G401.6 (cell line): Measurements from ENCODE around the gene MYPOP.
"Not testable (repeated sequence)": the region's sequence is repeated elsewhere in the genome, so short reads cannot be mapped to it uniquely, and the experiment has no call there.

Experiments
- FAIRE-seq: peaks from 2 replicates; lab custom pipeline; 2012; peaks lifted over from hg19 to GRCh38; lab: Jason Lieb, UNC

MYPOP gene

DNA sequence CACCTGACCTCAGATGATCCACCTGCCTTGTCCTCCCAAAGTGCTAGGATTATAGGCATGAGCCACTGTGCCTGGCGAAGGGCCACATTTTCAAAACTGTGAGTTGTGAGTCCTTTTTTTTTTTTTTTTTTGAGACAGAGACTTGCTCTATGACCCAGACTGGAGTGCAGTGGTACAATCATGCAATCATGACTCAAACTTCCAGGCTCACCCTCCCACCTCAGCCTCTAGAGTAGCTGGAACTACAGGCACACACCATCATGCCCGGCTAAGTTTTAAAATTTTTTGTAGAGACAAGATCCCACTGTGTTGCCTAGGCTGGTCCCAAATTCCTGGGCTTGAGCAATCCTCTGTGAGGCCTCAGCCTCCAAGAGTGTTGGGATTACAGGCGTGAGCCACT lies 3.8 kb upstream of the MYPOP start:
- no peak for FAIRE-seq

DNA sequence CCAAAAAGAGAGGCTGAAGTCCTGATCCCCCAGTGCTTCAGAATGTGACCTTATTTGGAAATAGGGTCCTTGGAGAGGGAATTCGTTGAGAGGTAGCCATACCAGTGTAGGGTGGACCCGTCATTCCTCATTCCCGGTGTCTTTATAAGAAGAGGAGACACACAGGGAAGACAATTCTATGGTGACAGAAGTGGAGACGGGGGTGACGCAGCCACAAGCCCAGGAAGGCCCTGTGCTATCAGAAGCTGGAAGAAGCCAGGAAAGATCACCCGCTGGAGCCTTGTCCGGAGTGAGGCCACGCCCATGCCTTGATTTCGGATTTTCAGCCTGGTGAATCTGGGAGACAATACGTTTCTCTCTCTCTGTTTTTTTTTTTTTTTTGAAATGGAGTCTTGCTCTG lies 2.6 kb upstream of the MYPOP start:
- no peak for FAIRE-seq

DNA sequence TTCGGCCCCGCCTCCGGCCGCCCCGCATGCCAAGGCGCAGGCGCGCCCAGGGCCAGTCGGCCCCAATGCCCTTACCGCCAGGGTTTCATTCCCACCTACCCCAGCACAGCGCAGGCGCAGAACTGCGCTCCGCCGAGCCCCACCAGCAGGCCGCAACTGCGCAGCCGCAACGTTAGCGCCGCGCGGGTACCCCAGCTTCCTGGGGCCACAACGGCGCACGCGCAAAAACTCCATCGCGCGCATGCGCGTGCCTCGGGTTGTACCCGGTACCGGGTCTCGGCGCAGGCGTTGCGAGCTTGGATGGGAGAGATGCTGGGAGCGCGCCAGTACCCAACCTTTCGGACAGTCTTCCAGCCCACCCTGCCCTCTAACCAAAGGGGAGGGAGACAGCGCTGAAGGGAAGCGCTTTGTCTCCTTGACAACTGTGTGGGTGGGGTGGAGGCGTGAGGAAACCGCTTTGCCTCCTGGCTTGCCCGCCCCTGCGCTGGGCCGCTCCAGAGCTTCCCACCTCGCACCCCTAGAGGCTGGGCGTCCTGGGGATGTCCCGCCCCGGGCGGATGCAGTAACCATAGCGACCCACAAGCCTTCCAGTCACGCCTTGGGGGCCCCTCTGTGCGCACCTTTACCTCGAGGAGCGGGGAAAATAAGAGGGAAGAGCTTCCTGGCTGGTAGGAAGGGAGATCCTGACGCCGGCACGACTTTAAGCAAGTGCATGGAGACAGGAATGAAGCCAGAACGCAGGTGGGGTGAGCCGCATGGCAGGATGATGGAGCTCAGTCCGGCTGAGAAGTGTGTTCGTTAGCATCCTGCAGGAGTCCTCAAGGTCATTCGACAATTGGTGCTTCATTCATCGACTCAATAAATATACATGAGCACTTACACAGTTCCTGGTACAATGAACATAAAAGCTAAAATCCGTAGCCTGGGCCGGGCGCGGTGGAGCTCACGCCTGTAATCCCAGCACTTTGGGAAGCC lies 525 bp upstream of the MYPOP start:
- peak; percentile 94 for FAIRE-seq

DNA sequence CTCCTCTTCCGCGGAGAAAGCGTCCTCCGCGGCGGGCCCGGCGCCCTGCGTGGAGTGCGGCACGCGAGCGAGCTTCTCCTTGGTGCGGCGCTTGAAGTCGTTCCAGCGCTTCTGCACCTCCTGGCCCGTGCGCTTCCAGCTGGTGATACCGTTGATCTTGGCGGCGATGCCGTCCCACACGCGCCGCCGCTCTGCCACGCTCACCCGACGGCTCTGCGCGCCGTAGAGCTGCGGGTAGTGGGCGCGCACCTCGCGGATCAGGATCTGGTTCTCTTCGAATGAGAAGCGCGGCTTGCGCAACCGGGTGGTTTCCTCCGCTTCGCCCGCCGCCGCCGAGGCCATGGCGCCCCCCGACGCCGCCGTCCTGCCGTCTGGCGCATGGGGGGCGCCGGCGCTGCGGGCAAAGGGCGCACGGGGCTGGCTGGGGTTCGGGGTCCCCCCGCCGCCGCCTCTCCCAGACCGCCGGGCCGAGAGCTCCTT lies 941 bp downstream of the MYPOP start:
- FAIRE-seq, result no peak

DNA sequence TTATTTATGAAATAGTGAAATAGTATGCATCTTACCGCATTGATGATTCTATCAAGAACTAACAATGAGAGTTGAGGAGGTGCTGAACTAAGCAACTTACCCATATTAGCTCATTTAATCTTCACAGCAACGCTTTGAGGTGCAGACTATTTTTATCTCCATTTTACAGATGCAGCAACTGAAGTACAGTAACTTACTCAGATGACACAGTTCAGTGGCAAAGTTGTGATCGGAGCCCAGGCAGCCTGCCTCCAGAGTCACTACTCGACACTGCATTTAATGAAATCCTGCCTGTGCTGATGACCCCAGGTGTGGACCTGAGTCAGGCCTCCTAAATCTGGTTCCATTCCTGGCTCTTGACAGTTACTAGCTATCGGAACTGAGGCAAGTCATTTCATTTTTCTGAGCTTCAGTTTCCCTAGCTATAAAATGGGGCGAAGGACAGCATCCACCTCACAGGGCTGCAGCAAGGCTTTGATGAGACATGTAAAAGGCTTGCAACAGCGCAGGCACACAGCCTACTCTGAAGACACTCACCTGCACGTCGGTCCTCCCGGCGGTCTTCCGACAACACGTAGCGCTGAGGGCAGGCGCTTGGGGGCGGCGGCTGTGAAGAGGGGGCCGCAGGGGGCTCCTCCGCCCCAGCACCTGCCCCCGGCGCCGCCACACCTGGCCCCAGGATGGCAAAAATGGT lies 1.5 kb downstream of the MYPOP start:
- FAIRE-seq, result no peak

DNA sequence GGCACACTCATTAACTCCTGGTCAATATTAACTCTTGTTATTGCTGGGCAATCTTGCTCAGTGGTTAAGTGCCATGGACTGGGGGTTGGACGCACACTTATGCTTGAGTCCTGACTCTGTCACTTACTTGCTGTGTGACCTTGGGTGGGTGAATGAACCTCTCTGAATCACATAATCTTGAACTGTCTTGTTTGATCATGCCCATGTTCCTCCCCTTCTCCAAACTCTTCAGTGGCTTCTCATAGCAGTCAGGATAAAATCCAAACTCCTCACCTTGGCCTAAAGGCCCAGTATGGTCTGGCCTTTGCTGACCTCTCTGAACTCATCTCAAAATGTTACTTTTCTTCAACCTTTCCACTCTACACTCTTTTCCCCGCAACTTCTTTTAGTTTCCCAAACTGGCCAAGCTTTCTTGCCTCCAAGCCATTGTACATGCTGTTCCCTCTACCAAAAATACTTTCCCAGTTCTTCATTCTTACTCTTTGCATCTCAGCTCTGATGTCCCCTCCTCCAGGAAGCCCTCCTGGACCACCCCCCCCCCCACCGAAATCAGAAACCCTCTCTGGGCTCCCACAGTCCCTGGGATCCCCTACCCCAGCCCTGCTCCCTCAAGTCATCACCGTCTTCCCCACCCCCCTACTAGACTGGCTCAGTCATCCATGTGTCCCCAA lies 2.4 kb downstream of the MYPOP start:
- FAIRE-seq, result no peak

DNA sequence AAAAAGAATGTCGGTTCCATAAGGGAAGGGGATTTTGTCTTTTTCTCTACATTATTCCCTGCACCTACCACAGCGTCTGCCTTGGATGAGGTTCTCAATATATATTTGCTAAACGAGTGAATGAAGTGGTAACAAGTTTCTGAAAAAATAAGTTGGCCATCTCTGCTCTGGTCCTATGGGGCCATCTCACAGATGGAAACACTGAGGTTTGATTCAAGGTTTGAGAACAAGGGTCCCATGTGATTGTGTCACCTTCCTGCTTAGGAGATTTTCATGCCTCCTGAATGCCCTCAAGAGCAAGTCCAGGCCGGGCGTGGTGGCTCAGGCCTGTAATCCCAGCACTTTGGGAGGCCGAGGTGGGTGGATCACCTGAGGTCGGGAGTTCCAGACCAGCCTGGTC lies 3.2 kb downstream of the MYPOP start:
- no peak for FAIRE-seq

DNA sequence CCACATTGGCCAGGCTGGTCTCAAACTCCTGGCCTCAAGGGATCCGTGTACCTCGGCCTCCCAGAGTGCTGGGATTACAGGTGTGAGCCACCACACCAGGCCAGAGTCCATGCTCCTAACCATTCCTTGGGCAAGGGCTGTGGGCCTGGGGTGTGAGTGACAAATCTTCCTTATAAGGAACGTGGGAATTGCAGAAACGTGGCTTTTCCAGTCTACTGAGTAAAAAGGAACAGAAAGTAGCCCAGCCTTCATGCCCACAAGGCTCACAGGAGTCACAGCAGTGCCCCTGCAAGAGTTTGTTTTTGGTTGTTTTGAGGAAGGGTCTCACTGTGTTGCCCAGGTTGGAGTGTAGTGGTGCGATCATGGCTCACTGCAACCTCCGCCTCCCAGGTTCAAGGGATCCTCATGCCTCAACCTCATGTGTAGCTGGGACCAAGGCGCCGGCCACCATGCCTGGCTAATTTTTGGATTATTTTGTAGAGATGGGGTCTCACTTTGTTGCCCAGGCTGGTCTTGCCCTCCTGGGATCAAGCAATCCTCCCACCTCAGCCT lies 5.1 kb downstream of the MYPOP start:
- no peak for FAIRE-seq

DNA sequence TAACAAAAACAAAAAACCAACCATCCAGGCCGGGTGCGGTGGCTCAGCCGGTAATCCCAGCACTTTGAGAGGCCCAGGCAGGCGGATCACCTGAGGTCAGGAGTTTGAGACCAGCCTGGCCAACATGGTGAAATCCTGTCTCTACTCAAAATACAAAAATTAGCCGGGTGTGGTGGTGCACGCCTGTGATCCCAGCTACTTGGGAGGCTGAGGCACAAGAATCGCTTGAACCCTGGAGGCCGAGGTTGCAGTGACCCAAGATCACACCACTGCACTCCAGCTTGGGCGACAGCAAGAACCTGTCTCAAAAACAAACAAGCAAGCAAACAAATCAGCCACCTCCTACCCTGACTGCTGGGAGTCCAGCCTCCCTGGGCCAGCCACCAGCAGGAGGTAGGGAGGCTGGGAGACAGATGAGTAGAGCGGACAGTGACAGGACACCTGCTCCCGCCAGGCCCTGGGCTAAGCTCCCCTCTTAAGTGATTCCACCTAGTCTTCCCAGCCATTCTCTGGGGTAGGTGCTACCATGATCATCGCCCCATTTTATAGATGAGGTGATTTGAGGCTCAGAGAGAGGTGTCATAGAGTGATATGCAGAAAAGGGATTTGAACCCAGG lies 6.3 kb downstream of the MYPOP start:
- FAIRE-seq, result not testable (repeated sequence)

DNA sequence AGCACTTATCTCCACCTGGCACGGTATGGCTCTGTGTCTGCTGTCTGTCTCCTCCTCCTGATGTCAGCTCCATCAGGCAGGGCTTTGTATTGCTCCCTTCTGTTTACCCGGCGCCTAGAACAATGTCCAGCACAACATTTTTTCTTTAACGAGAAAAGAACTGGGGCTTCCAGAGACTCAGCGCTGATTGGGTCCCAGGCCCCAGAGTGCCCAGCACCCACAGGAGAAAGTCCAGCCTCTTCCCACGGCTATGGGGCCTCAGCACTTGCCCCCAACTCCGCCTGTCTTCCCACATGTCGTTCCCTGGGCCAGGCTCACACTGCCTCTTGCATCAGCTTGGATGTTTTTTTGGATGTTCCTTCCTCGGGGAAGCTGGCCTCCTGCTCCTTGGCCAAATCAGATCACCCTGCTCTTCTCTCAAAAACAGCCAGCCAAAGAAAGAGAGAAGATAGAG lies 6.9 kb downstream of the MYPOP start:
- FAIRE-seq, result no peak

DNA sequence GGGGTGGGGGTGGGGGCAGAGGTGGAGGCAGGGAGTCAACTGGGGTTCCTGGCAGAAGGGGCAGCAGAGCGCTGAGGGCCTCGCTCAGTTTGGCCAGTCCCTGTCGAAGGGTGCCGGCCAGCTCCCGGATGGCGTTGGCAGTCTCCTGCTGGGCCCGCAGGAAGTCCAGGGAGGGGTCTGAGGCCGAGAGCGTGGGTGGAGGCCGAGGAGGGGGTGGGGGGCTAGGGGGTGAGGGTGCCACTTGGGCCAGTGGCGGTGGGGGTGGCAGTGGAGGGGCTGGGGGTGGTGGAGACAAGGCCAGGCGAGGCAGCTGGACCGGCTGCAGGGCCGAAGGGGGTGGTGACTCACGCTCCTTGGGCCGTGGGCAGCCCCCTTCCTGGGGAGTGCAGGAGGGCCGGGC lies 11.5 kb downstream of the MYPOP start:
- FAIRE-seq, result no peak

DNA sequence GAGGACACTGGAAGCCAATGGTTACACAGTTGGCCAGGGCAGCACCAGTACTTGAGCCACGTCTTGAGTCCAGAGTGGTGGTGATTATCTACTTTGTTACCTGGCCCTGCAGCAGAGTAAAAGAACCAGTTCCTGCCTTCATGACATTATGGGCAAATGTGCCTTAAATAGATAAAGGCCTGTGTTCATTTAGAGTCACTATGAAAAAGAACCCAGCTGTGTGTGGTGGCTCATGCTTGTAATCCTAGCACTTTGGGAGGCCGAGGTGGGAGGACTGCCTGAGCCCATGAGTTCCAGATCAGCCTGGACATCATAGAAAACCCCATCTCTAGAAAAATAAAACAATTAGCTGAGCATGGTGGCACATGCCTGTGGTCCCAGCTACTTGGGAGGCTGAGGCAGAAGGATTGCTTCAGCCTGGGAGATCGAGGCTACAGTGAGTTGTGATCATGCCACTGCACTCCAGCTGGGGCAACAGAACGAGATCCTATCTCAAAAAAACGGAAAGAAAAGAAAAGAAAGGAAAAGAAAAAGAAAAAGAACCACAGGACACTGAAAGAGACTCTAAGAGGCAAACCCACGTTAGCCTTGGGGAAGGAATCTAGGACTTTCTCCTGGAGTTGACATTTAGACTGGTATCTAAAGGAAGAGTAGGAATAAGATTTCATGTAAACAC lies 13.1 kb downstream of the MYPOP start:
- FAIRE-seq, result no peak

DNA sequence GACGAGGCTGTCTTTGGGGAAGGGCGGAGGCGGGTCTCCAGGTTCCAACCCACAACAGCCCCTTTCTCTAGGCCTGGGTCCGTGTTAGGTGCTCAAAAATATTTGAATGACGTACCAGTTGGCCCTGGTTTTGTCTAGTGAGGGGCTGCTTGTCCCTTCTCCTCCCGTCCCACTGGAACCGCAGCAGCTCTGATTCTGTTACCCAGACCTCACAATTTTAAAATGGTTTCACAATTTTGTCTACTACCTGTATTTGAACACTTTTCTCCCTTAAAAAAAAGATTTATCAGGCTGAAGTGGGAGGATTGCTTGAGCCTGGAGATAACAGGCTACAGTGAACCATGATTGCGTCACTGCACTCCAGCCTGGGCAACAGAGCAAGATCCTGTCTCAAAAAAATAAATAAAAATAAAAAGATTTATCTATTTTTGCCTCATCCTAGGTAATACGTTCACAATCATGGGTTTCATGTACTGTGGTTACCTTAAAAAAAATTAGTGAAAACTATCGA lies 15.2 kb downstream of the MYPOP start:
- no peak for FAIRE-seq

DNA sequence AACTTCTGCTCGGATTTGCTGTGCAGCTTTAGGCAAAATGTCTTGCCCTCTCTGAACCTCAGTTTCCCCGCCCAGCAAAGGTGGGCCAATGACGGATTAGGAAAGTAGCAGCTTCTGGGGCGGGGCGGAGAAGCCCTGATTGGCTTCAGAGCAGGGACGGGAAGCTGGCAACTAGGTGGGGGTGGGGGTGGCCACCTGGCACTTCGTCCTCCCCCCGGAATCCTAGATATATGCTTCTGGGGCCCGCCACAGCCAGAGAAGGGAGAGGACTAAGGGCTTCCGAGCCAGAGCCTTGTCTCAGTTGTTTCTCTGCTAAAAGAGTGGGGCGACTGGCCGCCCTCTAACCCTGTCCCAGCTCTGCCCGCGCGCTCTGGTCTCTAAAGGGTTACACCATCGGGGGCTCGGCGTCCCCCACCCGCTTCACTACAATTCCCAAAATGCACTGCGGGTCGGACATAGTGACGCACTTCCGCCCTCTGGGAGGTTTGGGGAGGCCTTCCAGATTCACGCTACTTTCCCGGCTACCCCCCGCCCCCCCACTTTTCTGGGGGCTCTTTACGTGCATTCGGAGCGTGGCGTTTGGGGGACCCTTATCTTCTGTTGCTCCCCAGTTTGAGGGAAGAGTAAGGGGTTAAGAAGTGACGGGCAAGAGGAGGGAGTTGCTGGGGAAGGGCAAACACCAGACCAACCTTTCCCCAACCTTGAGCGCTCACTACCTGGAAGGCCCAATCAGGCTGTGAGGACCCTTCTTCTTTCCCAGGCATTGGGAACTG lies 15.8 kb downstream of the MYPOP start:
- FAIRE-seq, result peak; percentile 89

DNA sequence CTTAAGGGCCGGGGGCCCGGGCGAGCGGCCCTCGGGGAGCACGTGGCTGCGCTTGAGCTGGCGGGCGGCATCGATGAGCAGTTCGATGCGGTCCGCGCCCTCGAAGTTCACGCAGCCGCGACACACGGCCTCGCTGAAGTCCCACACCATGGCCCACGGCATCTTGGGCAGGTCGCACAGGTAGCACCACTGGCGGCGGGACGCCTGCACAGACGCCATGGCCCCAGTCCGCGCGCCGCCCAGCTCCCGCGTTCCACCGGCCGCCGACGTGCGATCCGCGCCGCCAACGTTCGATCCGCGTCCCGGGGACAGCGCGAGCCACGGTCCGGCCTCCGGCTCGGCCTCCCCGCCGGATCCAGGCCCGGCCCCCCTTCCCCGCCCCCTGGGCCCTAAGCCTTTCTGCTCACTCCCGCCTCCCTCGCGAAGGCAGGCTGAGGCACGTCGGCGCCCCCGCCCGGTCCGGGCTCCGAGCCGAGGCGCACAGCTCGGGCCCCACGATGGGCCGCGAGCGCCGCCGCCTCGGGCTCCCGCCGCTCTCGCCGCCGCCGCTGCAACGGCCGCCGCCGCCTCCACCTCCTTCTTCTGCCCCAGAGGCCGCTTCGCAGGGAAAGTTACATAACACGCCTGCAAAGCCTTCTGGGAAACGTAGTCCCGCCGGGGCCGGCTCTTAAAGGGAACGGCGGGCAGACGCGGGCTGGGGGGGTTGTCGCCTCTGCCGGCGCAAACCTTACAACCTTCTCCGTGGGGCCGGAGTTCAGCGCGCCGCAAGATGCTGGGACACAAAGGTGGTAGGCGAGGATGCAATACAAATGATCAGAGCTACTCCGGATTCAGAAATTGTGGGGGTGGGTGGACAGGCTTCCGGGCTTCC lies 16.6 kb downstream of the MYPOP start, which contains the start of gene IRF2BP1:
Gene IRF2BP1, minus strand, starts transcription at position 586 of the 871 bp plus-strand sequence. Its CDS starts 367 bp downstream, at position 219.
- no peak for FAIRE-seq

DNA sequence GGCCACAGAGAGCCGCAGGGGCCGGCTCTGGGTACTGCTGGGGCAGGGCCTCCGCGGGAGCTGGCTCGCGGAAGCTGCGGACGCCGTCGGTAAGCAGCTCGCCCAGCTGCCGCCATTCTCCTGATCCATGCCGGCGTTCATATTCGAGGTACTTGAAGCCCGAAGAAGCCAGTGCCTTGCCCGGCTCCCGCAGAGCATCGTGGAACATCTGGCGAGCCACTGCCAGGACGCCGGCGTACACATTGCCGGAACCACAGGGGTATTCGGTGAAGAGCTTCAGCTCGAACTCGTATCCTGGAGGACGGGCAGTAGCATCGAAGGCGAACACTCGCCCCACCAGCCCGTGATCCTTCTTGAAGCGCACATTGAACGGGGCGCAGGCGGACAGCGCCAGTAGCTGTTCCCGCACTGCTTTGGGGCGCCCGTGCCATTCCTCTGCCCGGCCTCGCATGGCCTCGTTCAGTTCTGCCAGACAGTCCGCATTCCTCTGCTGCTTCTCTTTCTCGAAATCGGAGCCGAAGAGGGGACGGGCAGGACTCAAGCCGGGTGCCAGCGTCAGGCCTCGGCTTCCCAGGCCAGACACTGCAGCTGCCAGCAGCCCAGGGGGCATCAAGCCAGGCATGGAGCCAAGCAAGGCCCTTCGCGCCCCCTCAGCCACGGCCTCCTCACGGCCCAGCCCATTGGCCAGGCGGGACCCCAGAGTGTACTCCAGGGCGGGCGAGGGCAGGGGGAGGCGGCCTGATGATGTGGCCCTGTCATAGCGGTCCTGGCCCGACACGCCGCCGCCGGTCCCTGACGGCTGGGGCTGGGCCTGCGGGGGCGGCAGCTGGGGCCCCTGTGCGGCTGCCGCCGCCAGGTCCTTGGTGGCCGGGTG lies 17.5 kb downstream of the MYPOP start:
- FAIRE-seq, result no peak

DNA sequence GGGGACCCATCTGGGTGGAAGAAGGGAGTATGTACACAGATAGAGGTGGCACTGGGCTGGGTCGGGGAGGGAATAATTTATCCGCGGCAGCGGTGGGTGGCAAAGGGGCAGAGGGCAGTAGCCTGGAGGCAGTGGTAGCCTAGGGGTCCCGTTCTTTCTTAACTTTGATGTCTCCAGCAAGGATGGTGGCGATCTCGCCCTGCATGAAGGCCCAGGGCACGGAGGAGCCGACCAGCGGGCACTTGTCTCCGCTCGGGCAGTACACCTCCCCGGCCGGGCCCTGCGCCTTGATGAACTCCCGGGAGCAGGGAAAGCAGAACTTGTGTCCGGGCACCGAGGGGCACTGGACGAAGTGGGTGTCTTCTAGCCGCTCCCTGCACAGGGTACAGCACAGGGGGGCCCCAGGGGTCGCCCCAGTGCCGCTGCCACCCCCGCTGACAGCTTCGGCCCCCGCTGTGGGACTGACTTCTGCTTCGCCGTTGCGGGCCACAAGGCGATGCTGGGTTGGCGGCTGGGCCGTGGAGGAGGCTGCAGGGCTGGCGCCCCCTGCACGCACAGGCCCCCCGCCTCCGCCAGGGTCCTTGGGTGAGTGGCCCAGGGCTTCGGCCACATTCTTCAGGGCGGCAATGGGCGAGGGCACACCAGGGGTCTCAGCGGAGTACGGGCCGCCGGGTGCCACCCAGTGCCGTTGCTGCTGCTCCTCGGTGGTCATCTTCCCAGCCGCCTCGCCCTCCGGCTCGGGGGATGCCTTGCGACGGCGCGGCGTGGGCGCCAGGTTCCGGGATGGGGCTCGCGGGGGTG lies 18.3 kb downstream of the MYPOP start:
- FAIRE-seq, result no peak

DNA sequence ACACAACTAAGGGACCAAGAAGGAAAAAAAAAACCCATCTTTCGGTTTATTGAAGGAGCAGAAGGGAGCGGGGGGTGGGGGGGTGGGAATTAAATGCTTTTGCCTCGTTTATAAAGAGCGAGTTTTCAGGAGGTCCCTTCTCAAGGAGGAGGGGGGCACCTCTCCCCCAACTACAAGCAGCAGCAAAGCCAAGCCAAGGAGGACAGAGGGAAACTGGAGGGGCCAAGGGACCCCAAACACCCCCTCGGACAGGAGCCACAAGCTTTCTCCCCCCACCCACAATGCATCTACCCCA lies 18.9 kb downstream of the MYPOP start:
- no peak for FAIRE-seq
